Memory B cell (primary cell): ENCODE results near the gene RAB40A.
"Not testable (repeated sequence)": the region's sequence is repeated elsewhere in the genome, so short reads cannot be mapped to it uniquely, and the experiment has no call there.

Experiments
- ATAC-seq: fragments of 150-1000 bp; cut with Tn5 transposase; 2 replicates; pipeline ENCODE4 v1.10.0; 2021; ENCODE audit warnings: low read depth, mild to moderate bottlenecking, moderate library complexity
- DNase-seq, 2 donors: peaks; one replicate each; pipeline ENCODE4 v3.0.0; 2022; ENCODE audit warnings: low spot score in 2 of 2
- H3K27ac Mint-ChIP-seq: one replicate; pipeline ENCODE4 v1.8.0; 2022; ENCODE audit warnings: mild to moderate bottlenecking, moderate library complexity, mixed read lengths
- H3K27me3 Mint-ChIP-seq: one replicate; pipeline ENCODE4 v1.8.0; 2022; ENCODE audit warnings: mixed read lengths
- H3K36me3 Mint-ChIP-seq: one replicate; pipeline ENCODE4 v1.8.0; 2022; ENCODE audit warnings: mild to moderate bottlenecking, mixed read lengths
- H3K4me1 Mint-ChIP-seq: one replicate; pipeline ENCODE4 v1.8.0; 2022; ENCODE audit warnings: mixed read lengths
- H3K4me3 Mint-ChIP-seq: one replicate; pipeline ENCODE4 v1.8.0; 2022; ENCODE audit warnings: mild to moderate bottlenecking, moderate library complexity, mixed read lengths
- H3K9me3 Mint-ChIP-seq: one replicate; pipeline ENCODE4 v1.8.0; 2022; ENCODE audit warnings: mixed read lengths

RAB40A gene

GRCh38 chrX:103503853-103504207, 15.5 kb downstream of the RAB40A start:
- Mint-ChIP-seq H3K4me1 (peaks cover 3% of the 10 kb centered on the region), H3K27ac (no peak overlapping the region), H3K27me3 (no peaks in the 10 kb centered on the region), H3K4me3 (no peak overlapping the region), H3K36me3 (no peaks in the 10 kb centered on the region), H3K9me3 (no peaks in the 10 kb centered on the region)
- ATAC-seq (no peak), DNase-seq (no peak)

GRCh38 chrX:103503163-103503852, 16.0 kb downstream of the RAB40A start:
- H3K9me3 Mint-ChIP-seq = no peaks in the 10 kb centered on the region
- H3K27ac Mint-ChIP-seq = no peak overlapping the region
- no peak overlapping the region for H3K4me3 Mint-ChIP-seq
- DNase-seq = no peak
- H3K36me3 Mint-ChIP-seq = no peaks in the 10 kb centered on the region
- H3K27me3 Mint-ChIP-seq = no peaks in the 10 kb centered on the region
- ATAC-seq = no peak
- peaks cover 3% of the 10 kb centered on the region for H3K4me1 Mint-ChIP-seq

GRCh38 chrX:103498786-103499185, 20.5 kb downstream of the RAB40A start:
- Mint-ChIP-seq H3K4me3 (no peak overlapping the region), H3K36me3 (no peaks in the 10 kb centered on the region), H3K27me3 (no peaks in the 10 kb centered on the region), H3K9me3 (no peaks in the 10 kb centered on the region), H3K4me1 (peaks cover 5% of the 10 kb centered on the region), H3K27ac (no peak overlapping the region)
- DNase-seq (no peak), ATAC-seq (no peak)

- Mint-ChIP-seq H3K4me1 (peaks cover 3% of the 10 kb centered on the region), H3K9me3 (no peaks in the 10 kb centered on the region), H3K27ac (no peak overlapping the region), H3K36me3 (no peaks in the 10 kb centered on the region), H3K27me3 (no peaks in the 10 kb centered on the region), H3K4me3 (no peak overlapping the region)
- no peak for ATAC-seq
- no peak for DNase-seq
Measured at GRCh38 chrX:103495786-103496185, 23.5 kb downstream of the RAB40A start.

- not testable (repeated sequence) for H3K36me3 Mint-ChIP-seq, DNase-seq, H3K4me1 Mint-ChIP-seq, H3K27me3 Mint-ChIP-seq, ATAC-seq, H3K4me3 Mint-ChIP-seq, H3K9me3 Mint-ChIP-seq, H3K27ac Mint-ChIP-seq
Measured at GRCh38 chrX:103493578-103493977, 25.7 kb downstream of the RAB40A start.

- peak; percentile 0 to 19 for DNase-seq
- H3K36me3 Mint-ChIP-seq, ATAC-seq, H3K27ac Mint-ChIP-seq, H3K4me1 Mint-ChIP-seq, H3K9me3 Mint-ChIP-seq, H3K27me3 Mint-ChIP-seq, H3K4me3 Mint-ChIP-seq: not testable (repeated sequence)
Measured at GRCh38 chrX:103489733-103490132, 29.6 kb downstream of the RAB40A start.

- Mint-ChIP-seq H3K4me1 (no peaks in the 10 kb centered on the region), H3K27me3 (no peaks in the 10 kb centered on the region), H3K9me3 (no peaks in the 10 kb centered on the region), H3K27ac (no peak overlapping the region), H3K4me3 (no peak overlapping the region), H3K36me3 (no peaks in the 10 kb centered on the region)
- ATAC-seq (no peak), DNase-seq (no peak)
Measured at GRCh38 chrX:103488794-103489193, 30.5 kb downstream of the RAB40A start.

GRCh38 chrX:103488332-103488731, 31.0 kb downstream of the RAB40A start:
- Mint-ChIP-seq H3K27ac (no peak overlapping the region), H3K4me1 (no peaks in the 10 kb centered on the region), H3K36me3 (no peaks in the 10 kb centered on the region), H3K9me3 (no peaks in the 10 kb centered on the region), H3K27me3 (no peaks in the 10 kb centered on the region), H3K4me3 (no peak overlapping the region)
- ATAC-seq = no peak
- DNase-seq = no peak

GRCh38 chrX:103483720-103484119, 35.6 kb downstream of the RAB40A start:
- Mint-ChIP-seq H3K4me1 (no peaks in the 10 kb centered on the region), H3K27ac (no peak overlapping the region), H3K9me3 (no peaks in the 10 kb centered on the region), H3K4me3 (no peak overlapping the region), H3K36me3 (no peaks in the 10 kb centered on the region), H3K27me3 (no peaks in the 10 kb centered on the region)
- no peak for DNase-seq
- ATAC-seq = no peak

GRCh38 chrX:103480526-103480925, 38.8 kb downstream of the RAB40A start:
- Mint-ChIP-seq H3K36me3 (no peaks in the 10 kb centered on the region), H3K27me3 (no peaks in the 10 kb centered on the region), H3K4me3 (no peak overlapping the region), H3K9me3 (no peaks in the 10 kb centered on the region), H3K27ac (no peak overlapping the region), H3K4me1 (no peaks in the 10 kb centered on the region)
- ATAC-seq = no peak
- DNase-seq = no peak

GRCh38 chrX:103477496-103477895, 41.8 kb downstream of the RAB40A start:
- Mint-ChIP-seq H3K27me3 (no peaks in the 10 kb centered on the region), H3K9me3 (no peaks in the 10 kb centered on the region), H3K4me3 (no peak overlapping the region), H3K27ac (no peak overlapping the region), H3K36me3 (no peaks in the 10 kb centered on the region), H3K4me1 (no peaks in the 10 kb centered on the region)
- DNase-seq (no peak), ATAC-seq (no peak)

- Mint-ChIP-seq H3K27ac (no peak overlapping the region), H3K27me3 (no peaks in the 10 kb centered on the region), H3K36me3 (no peaks in the 10 kb centered on the region), H3K9me3 (no peaks in the 10 kb centered on the region), H3K4me3 (no peak overlapping the region), H3K4me1 (no peaks in the 10 kb centered on the region)
- no peak for DNase-seq
- ATAC-seq = no peak
Measured at GRCh38 chrX:103475381-103475780, 43.9 kb downstream of the RAB40A start.

GRCh38 chrX:103469977-103470376, 49.3 kb downstream of the RAB40A start:
- not testable (repeated sequence) for H3K9me3 Mint-ChIP-seq, H3K4me3 Mint-ChIP-seq, H3K27ac Mint-ChIP-seq, H3K27me3 Mint-ChIP-seq, ATAC-seq, DNase-seq, H3K36me3 Mint-ChIP-seq, H3K4me1 Mint-ChIP-seq

- Mint-ChIP-seq H3K4me3 (no peak overlapping the region), H3K9me3 (no peaks in the 10 kb centered on the region), H3K27me3 (no peaks in the 10 kb centered on the region), H3K27ac (no peak overlapping the region), H3K4me1 (peaks cover 3% of the 10 kb centered on the region), H3K36me3 (no peaks in the 10 kb centered on the region)
- DNase-seq = no peak
- ATAC-seq = no peak
Measured at GRCh38 chrX:103467887-103468286, 51.4 kb downstream of the RAB40A start.

- no peaks in the 10 kb centered on the region for H3K36me3 Mint-ChIP-seq
- peaks cover 3% of the 10 kb centered on the region for H3K27me3 Mint-ChIP-seq
- H3K27ac Mint-ChIP-seq = no peak overlapping the region
- peaks cover 3% of the 10 kb centered on the region for H3K4me1 Mint-ChIP-seq
- ATAC-seq (no peak), DNase-seq (no peak)
- no peaks in the 10 kb centered on the region for H3K9me3 Mint-ChIP-seq
- H3K4me3 Mint-ChIP-seq = no peak overlapping the region
Measured at GRCh38 chrX:103467156-103467555, 52.1 kb downstream of the RAB40A start.
